Measurements from ENCODE around the gene IQSEC1. TPM values are rescaled to one million over a fixed set of nuclear protein-coding genes. Genes with fewer than 3 reads are reported as not detected.

Gene IQSEC1
- polyA plus RNA-seq, 3 donors from 2014 or later = 9.0 to 40.5 (median 15.3) TPM

DNA sequence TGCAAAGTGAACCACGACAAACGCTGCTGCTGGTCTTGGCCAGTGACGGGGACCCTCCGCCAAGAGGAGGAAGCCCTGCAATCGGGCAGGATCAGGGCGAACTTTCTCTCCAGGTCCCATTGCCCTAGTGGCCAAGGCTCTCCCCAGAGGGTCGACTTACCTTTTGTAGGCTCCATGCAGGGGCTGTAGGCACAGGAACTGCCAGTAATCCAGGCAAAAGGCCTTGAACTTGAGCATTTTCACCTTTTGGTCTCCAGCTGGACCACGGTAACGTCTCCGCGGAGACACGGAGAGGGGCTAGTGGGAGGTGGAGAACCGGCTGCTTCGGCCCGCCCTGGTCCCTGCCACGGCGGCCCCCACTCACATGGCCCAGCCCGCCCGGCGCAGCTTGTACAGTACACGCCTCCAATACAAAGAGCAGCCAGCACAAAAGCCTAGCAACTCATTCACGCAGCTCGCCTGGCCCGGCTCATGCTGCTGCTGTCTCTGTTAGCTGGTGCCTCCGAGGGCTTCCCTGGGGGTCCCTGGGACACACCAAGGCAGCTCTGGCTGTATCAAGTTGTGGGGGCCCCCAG is 31.0 kb downstream of the IQSEC1 start:
- peaks cover 0 to 9% (median 5%) of the 10 kb centered on the region in 3 donors for H3K27me3 Mint-ChIP-seq (ENCODE audit: low read depth in 3 of 3)
- H3K36me3 Mint-ChIP-seq = no peaks in the 10 kb centered on the region
- DNase-seq = no peak
- H3K9me3 Mint-ChIP-seq = no peaks in the 10 kb centered on the region
- H3K4me3 Mint-ChIP-seq = no peak overlapping the region
- H3K4me1 Mint-ChIP-seq = peaks cover 53 to 56% of the 10 kb centered on the region in 2 donors
- peak overlapping the region in 2 of 6 donors; percentile 22 to 96 for H3K27ac Mint-ChIP-seq

DNA sequence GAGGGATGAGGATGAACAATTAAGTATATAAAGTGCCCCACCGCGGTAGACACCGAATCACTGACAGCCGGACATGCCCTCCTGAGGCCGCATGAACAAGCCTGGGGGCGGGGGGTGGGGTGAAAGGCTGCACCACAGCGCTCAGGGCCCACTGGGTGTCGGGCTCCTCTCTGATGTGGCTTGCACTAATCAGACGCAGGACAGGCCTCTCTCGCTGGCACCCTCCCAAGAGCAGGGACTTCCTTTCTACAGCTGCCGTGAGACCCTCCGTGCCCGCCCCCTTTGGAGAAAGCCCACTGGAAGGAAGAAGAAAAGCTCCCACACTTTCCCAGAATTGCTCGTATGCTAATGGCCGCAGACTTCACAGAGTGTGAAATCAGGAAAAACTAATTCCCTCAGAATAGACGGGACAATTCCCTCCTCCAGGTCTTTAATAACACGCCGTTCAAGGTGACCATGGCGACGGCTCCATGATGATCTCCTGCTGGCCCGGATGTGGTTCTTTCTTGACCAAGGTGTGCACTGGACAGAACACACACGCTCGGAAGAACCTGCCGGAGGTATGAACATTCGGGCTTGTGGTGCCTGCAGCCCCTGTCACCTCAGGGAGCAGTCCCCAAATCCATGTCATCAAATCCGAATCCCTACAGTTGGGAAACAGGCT is 32.0 kb downstream of the IQSEC1 start:
- H3K27ac Mint-ChIP-seq = peak overlapping the region; percentile 87 to 98 (median 96)
- H3K27me3 Mint-ChIP-seq (ENCODE audit: low read depth in 3 of 3) = peaks cover 0 to 9% (median 5%) of the 10 kb centered on the region in 3 donors
- peak overlapping the region; percentile 64 to 80 (median 75) for H3K4me3 Mint-ChIP-seq
- H3K4me1 Mint-ChIP-seq = peaks cover 45 to 48% of the 10 kb centered on the region in 2 donors
- H3K36me3 Mint-ChIP-seq = no peaks in the 10 kb centered on the region
- H3K9me3 Mint-ChIP-seq = no peaks in the 10 kb centered on the region
- DNase-seq = peak; percentile 51 to 77 (median 66)

DNA sequence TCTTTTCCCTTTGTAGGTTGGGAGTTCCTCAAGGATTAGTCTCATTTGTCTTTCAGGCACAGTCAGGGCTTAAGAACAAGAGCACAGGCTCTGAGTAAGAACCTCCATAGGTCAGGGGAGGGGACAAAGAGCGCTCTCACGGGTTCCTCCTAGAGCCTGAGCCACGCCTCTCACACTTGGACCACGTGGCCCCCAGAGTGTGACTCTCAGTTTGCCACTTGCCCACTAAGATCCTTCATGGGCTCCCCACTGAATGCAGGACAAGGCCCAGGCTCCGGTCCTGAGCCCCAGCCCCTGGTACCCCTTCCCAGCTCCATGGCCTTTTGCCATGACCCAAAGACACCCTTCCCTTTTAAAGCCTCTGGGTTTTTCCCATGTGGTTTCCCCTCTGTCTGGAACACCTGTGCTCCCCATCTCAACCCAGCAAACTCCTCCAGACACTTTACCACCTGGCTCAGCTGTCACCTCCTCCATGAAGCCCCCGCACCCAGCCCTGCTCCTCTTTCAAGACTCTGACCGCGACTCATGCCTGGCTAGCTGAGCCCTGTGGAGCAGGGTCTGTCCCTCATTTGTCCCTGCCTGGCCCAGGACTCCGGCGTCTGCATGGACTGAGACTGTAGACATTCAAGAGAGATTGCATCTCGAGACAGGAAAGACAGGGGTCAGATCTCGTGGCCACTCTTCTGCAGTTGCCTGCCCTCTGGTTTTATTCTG is 32.7 kb downstream of the IQSEC1 start:
- peak; percentile 81 to 83 (median 83) for DNase-seq
- H3K27ac Mint-ChIP-seq = peak overlapping the region; percentile 87 to 98 (median 96)
- H3K9me3 Mint-ChIP-seq = no peaks in the 10 kb centered on the region
- H3K4me3 Mint-ChIP-seq = peak overlapping the region; percentile 64 to 80 (median 75)
- peaks cover 0 to 9% (median 5%) of the 10 kb centered on the region in 3 donors for H3K27me3 Mint-ChIP-seq (ENCODE audit: low read depth in 3 of 3)
- H3K36me3 Mint-ChIP-seq = peaks cover 0 to 3% (median 0%) of the 10 kb centered on the region in 3 donors
- peaks cover 41% of the 10 kb centered on the region in 2 donors for H3K4me1 Mint-ChIP-seq

DNA sequence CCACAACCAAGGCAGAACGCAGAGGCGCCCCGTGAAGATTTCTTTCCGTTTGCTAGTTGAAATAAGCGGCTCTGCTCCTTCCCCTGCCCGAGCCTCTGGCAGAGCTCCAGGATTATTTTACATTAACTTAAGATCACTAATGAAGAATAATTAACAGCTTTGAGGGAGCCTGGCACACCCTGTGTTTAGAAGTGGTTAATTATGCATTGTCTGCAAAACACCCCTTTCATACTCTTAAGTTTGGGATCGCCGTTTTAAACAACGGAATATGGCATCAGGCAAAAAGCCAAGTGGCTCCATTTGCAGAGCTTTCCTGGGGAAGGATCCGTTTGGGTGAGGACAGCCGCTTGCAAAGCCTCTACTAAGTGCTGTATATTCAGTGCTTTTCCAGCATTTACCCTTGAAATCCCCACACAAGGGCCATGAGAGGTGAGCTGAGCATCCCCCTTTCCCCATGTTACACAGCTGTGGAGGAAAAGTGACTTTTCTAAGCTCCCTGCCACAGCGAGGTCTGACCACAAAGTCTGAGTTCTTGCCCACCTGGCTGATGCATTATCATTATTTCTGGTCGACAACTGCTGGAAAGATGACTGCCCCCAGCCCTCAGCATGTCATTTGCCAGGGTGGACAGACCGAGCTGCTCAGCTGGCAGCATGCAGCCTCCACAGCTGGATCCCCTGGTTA is 33.9 kb downstream of the IQSEC1 start:
- DNase-seq = no peak
- Mint-ChIP-seq H3K4me3 (no peak overlapping the region), H3K27me3 (ENCODE audit: low read depth in 3 of 3) (peaks cover 0 to 9% (median 4%) of the 10 kb centered on the region in 3 donors), H3K4me1 (peaks cover 43 to 45% of the 10 kb centered on the region in 2 donors), H3K27ac (peak overlapping the region; percentile 87 to 98 (median 96)), H3K36me3 (peaks cover 0 to 4% (median 0%) of the 10 kb centered on the region in 3 donors), H3K9me3 (no peaks in the 10 kb centered on the region)

DNA sequence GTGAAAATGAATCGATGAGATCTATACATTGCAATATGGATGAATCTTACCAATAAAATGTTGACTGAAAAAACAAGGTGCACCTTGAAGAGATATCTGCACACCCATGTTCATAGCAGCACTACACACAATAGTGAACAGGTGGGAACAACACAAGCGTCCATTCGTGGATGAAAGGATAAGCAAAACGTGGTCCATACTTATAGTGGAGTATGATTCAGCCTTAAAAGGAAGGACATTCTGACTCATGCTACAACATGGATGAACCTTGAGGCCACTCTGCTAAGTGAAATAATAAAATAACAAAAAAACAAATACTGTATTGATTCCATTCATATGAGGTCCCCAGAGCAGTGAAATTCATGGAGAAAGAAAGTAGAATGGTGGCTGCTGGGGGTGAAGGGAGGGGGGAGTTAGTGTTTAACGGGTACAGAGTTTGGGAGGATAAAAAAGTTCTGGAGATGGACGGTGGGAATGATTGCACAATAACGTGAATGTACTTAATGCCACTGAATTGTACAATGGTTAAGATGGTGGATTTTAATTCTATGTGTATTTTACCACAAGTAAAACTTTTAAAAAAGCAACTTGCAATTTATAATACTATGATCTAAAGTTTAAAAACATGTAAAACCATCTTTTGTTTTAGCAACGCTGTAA is 35.6 kb downstream of the IQSEC1 start:
- Mint-ChIP-seq H3K4me1 (peaks cover 43 to 47% of the 10 kb centered on the region in 2 donors), H3K27me3 (ENCODE audit: low read depth in 3 of 3) (peaks cover 0 to 9% (median 4%) of the 10 kb centered on the region in 3 donors), H3K27ac (peak overlapping the region in 2 of 6 donors; percentile 12 to 26), H3K9me3 (no peaks in the 10 kb centered on the region), H3K36me3 (peaks cover 0 to 4% (median 0%) of the 10 kb centered on the region in 3 donors), H3K4me3 (no peak overlapping the region)
- DNase-seq = no peak

DNA sequence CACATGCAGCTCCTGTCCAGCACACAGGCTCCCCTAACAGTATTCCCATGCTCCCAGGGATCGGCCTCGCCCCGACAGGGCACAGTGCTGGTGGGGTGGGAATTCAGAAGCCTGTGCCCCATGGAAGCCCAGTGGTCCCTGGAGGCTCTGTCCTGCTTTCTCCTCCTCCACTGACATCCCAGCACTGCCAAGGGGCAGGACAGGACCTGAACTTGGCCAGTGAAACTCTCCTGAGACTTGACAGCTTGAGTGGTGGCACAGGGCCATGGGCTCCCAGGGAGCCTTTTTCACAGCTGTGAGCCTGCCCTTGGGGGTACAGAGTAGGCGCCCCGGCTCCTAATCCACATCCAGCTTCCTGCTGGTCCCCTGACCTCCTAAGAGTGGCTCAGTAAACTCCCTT is 38.4 kb downstream of the IQSEC1 start:
- Mint-ChIP-seq H3K27me3 (ENCODE audit: low read depth in 3 of 3) (peaks cover 0 to 5% (median 4%) of the 10 kb centered on the region in 3 donors), H3K4me3 (no peak overlapping the region), H3K36me3 (peaks cover 0 to 4% (median 3%) of the 10 kb centered on the region in 3 donors), H3K9me3 (no peaks in the 10 kb centered on the region), H3K27ac (peak overlapping the region in 1 of 6 donors; percentile 48), H3K4me1 (peaks cover 24 to 32% of the 10 kb centered on the region in 2 donors)
- DNase-seq = no peak

DNA sequence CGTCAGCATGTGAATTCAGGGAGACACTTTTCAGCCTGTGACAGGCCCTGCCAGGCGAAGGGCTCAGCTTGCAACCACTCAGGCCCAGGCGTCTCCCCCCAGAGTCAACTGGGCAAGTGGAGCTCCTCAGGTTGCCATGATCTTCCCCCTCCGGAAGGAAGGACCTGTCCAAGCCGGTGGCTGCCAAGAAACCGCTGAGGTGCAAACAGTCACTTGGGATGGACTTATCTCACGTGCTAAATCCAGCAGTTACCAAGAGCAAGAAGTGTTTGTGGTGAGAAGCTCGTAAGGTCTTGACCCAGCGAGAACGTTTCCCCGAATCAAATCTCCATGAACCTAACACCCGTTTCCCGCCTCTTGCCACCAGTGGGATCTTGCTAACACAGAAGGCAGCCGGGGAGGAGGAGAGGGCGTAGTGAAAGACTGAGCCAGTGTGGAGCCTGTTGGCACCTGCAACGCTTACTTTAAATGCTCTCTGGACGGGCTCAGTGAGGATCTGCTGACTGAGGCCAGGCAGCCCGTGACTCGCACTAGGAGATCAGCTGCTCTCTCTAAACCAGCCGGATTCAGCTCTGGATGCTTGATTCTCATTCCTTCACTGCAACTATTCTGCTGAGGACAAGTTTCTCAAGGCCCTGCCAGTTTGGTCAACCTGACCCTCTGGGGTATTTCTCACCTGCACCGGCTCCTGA is 39.0 kb downstream of the IQSEC1 start:
- H3K9me3 Mint-ChIP-seq = no peaks in the 10 kb centered on the region
- no peak for DNase-seq
- H3K27me3 Mint-ChIP-seq (ENCODE audit: low read depth in 3 of 3) = peaks cover 0 to 5% (median 4%) of the 10 kb centered on the region in 3 donors
- peak overlapping the region in 1 of 6 donors; percentile 40 for H3K27ac Mint-ChIP-seq
- no peak overlapping the region for H3K4me3 Mint-ChIP-seq
- peaks cover 0 to 4% (median 3%) of the 10 kb centered on the region in 3 donors for H3K36me3 Mint-ChIP-seq
- H3K4me1 Mint-ChIP-seq = peaks cover 18 to 26% of the 10 kb centered on the region in 2 donors

DNA sequence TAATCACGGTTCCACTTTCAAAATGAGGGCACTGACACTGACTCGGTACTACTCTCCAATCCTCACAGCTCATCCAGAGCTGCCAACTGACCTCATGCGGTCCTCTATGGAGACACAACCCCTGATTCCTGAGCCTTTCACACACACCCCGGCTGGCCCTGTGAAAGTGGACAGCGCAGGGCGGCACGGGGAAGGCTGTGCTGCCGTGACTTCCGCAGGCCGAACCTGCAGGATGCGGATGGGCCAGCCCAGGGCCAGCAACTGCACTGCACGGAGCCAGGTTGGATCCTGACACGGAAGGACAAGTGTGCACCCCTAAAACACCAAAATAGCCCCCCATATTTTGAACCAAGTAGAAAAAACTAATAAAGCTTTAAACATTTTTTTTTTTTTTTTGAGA is 41.0 kb downstream of the IQSEC1 start:
- Mint-ChIP-seq H3K4me1 (peaks cover 5 to 21% of the 10 kb centered on the region in 2 donors), H3K27ac (peak overlapping the region in 2 of 6 donors; percentile 23 to 61), H3K36me3 (peaks cover 0 to 9% (median 8%) of the 10 kb centered on the region in 3 donors), H3K27me3 (ENCODE audit: low read depth in 3 of 3) (peaks cover 0 to 4% (median 3%) of the 10 kb centered on the region in 3 donors), H3K9me3 (no peaks in the 10 kb centered on the region), H3K4me3 (no peak overlapping the region)
- DNase-seq = no peak

DNA sequence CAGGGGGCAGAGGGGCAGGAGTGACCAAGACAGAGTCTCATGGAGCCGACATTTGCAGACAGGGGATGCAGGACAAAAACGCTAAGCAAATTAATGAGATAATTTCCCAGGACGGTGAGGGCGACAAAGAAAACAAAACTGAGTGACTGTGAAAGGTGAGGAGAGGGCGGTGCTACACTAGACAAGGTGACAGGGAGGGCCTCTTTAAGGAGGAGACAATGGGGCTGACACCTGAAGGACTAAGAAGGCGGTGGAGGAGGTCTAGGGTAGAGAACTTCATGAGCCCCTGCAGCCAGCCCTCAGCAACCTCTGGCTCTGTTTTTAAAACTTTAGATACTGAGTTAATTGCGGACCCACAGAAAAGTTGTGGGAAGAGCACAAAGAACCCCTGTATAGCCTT is 41.6 kb downstream of the IQSEC1 start:
- H3K27me3 Mint-ChIP-seq (ENCODE audit: low read depth in 3 of 3) = peaks cover 0 to 4% (median 3%) of the 10 kb centered on the region in 3 donors
- H3K4me1 Mint-ChIP-seq = peaks cover 5 to 22% of the 10 kb centered on the region in 2 donors
- H3K27ac Mint-ChIP-seq = peak overlapping the region in 3 of 6 donors; percentile 15 to 69 (median 23)
- H3K4me3 Mint-ChIP-seq = no peak overlapping the region
- DNase-seq = no peak
- peaks cover 0 to 12% (median 9%) of the 10 kb centered on the region in 3 donors for H3K36me3 Mint-ChIP-seq
- no peaks in the 10 kb centered on the region for H3K9me3 Mint-ChIP-seq

DNA sequence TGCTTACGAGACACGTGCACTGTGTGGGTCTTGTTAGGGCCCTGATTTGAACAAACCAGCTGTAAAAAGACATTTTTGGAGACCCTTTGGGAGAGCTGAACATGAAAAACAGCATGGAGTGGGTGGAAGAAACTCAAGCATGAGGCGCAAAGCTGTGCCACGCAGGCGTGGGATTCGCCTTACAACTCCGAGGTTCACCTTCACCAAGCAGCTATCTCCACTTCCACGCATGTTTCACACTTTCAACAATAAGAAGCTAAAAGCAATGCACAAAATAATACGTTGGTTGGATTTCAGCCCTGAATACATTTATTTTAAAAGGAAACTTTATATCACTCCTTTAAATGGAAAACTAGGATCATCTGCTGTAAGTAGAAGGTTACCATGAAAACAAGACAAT is 42.5 kb downstream of the IQSEC1 start:
- H3K4me3 Mint-ChIP-seq = no peak overlapping the region
- H3K27me3 Mint-ChIP-seq (ENCODE audit: low read depth in 3 of 3) = peaks cover 0 to 4% (median 3%) of the 10 kb centered on the region in 3 donors
- no peaks in the 10 kb centered on the region for H3K9me3 Mint-ChIP-seq
- H3K27ac Mint-ChIP-seq = peak overlapping the region in 1 of 6 donors; percentile 20
- DNase-seq = no peak
- H3K4me1 Mint-ChIP-seq = peaks cover 4 to 22% of the 10 kb centered on the region in 2 donors
- peaks cover 0 to 14% (median 8%) of the 10 kb centered on the region in 3 donors for H3K36me3 Mint-ChIP-seq

DNA sequence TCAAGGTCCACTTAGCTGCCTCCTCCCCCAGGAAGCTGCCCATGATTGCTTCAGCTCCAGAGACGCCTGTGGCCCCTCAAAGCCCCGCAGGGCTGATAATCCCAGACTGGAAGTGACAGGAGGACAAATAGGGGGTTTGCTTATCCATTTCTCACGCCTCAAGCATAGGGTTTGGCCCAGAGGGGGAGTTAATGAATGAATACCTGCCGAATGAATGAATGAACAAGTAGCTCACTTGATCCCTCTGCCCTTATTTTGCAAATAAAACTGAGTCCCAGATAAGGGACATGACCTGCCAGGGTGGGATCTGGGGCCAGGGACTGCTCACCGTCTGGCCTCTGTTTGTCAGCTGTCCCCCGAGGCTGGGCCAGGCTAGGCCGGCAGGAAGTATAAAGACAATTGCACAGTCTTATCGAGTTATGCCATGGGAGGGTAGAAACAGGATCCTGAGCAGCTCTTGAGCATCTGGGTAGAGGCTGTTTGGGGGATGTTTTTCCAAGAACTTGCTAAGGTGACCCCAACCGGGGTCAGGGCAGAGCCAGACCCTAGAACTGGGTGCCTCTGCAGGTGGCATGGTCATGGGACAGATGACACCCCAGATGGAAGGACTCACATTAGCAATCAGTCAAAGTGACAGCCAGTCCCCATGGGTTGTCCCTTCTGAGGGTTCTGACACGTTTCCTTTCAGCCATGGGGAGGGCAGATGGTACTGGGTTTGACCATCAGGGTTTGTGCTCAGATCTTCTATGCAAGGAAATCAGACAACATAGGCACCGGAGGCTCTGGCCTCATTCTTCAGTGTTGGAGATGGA is 45.0 kb downstream of the IQSEC1 start:
- Mint-ChIP-seq H3K4me1 (peaks cover 6 to 21% of the 10 kb centered on the region in 2 donors), H3K4me3 (no peak overlapping the region), H3K9me3 (no peaks in the 10 kb centered on the region), H3K36me3 (peaks cover 0 to 18% (median 8%) of the 10 kb centered on the region in 3 donors), H3K27ac (peak overlapping the region in 2 of 6 donors; percentile 2 to 55), H3K27me3 (ENCODE audit: low read depth in 3 of 3) (peaks cover 0 to 5% (median 2%) of the 10 kb centered on the region in 3 donors)
- no peak for DNase-seq

DNA sequence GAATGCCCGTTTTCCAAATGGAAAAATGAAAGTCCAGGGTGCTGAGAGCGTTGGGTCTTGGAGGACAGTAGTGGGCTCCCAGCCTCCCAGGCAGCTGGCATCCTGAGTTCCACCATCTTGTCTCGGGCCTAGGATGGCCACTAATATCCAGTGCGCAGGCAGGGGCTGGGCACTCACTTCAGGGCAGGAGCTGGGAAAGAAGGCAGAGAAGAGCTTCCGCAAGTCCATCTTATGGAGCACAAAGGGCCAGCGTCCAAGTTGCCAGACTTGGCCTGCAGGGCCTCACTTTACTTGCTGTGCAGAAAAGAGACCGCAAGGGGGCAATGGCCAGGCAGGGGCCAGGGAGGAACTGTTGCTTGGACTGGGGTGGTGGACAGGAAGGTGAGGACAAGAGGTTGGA is 46.1 kb downstream of the IQSEC1 start:
- no peak overlapping the region for H3K4me3 Mint-ChIP-seq
- peaks cover 0 to 5% (median 2%) of the 10 kb centered on the region in 3 donors for H3K27me3 Mint-ChIP-seq (ENCODE audit: low read depth in 3 of 3)
- no peaks in the 10 kb centered on the region for H3K9me3 Mint-ChIP-seq
- DNase-seq = no peak
- peak overlapping the region in 3 of 6 donors; percentile 21 to 55 (median 33) for H3K27ac Mint-ChIP-seq
- H3K36me3 Mint-ChIP-seq = peaks cover 0 to 18% (median 8%) of the 10 kb centered on the region in 3 donors
- peaks cover 6 to 22% of the 10 kb centered on the region in 2 donors for H3K4me1 Mint-ChIP-seq

Measured in immature natural killer cell (primary cell).